Measurements from ENCODE around the gene ELP4.

Gene ELP4

GRCh38 chr11:31770011-31770700 lies 260.6 kb downstream of the ELP4 start:
- DNase-seq (ENCODE audit: insufficient read length, low spot score) (no peak), FAIRE-seq (no peak)
- TF ChIP-seq SPI1 (IDR thresholded peaks at IDR 0.05; ENCODE audit: low read depth, low read length) = no peak
- TF ChIP-seq POLR2AphosphoS5 (IDR thresholded peaks at IDR 0.05; ENCODE audit: low read depth, low read length) = no peak
- no peak for TF ChIP-seq POU2F2 (IDR thresholded peaks at IDR 0.05; ENCODE audit: low read depth, low read length)
- no peak for TF ChIP-seq PAX5 (IDR thresholded peaks at IDR 0.05; ENCODE audit: insufficient read depth, low read length, severe bottlenecking)
- no peak for TF ChIP-seq TAF1 (IDR thresholded peaks at IDR 0.05; ENCODE audit: low read depth, low read length)

- DNase-seq (ENCODE audit: insufficient read length, low spot score) = no peak
- TF ChIP-seq TAF1 (IDR thresholded peaks at IDR 0.05; ENCODE audit: low read depth, low read length) (no peak), POU2F2 (IDR thresholded peaks at IDR 0.05; ENCODE audit: low read depth, low read length) (no peak), PAX5 (IDR thresholded peaks at IDR 0.05; ENCODE audit: insufficient read depth, low read length, severe bottlenecking) (no peak), SPI1 (IDR thresholded peaks at IDR 0.05; ENCODE audit: low read depth, low read length) (no peak), POLR2A (IDR thresholded peaks at IDR 0.05; ENCODE audit: low read depth, low read length) (no peak), POLR2AphosphoS5 (IDR thresholded peaks at IDR 0.05; ENCODE audit: low read depth, low read length) (no peak)
- no peak for FAIRE-seq
Observed at GRCh38 chr11:31772412-31772811, 262.8 kb downstream of the ELP4 start.

GRCh38 chr11:31779374-31779791 lies 269.8 kb downstream of the ELP4 start:
- no peak for DNase-seq (ENCODE audit: insufficient read length, low spot score)
- no peak for TF ChIP-seq PAX5 (IDR thresholded peaks at IDR 0.05; ENCODE audit: insufficient read depth, low read length, severe bottlenecking)
- no peak for FAIRE-seq

GRCh38 chr11:31780078-31780477 lies 270.5 kb downstream of the ELP4 start:
- DNase-seq (ENCODE audit: insufficient read length, low spot score) (no peak), FAIRE-seq (no peak)
- no peak for TF ChIP-seq SPI1 (IDR thresholded peaks at IDR 0.05; ENCODE audit: low read depth, low read length)
- no peak for TF ChIP-seq POLR2AphosphoS5 (IDR thresholded peaks at IDR 0.05; ENCODE audit: low read depth, low read length)
- TF ChIP-seq PAX5 (IDR thresholded peaks at IDR 0.05; ENCODE audit: insufficient read depth, low read length, severe bottlenecking) = no peak
- no peak for TF ChIP-seq POLR2A (IDR thresholded peaks at IDR 0.05; ENCODE audit: low read depth, low read length)
- TF ChIP-seq TAF1 (IDR thresholded peaks at IDR 0.05; ENCODE audit: low read depth, low read length) = no peak
- TF ChIP-seq POU2F2 (IDR thresholded peaks at IDR 0.05; ENCODE audit: low read depth, low read length) = no peak

- no peak for FAIRE-seq
- DNase-seq (ENCODE audit: insufficient read length, low spot score) = no peak
Observed at GRCh38 chr11:31780480-31780971, 271.0 kb downstream of the ELP4 start.

GRCh38 chr11:31782257-31782656 lies 272.7 kb downstream of the ELP4 start:
- DNase-seq (ENCODE audit: insufficient read length, low spot score) = no peak
- no peak for TF ChIP-seq POLR2A (IDR thresholded peaks at IDR 0.05; ENCODE audit: low read depth, low read length)
- no peak for TF ChIP-seq POLR2AphosphoS5 (IDR thresholded peaks at IDR 0.05; ENCODE audit: low read depth, low read length)
- TF ChIP-seq POU2F2 (IDR thresholded peaks at IDR 0.05; ENCODE audit: low read depth, low read length) = no peak
- no peak for TF ChIP-seq TAF1 (IDR thresholded peaks at IDR 0.05; ENCODE audit: low read depth, low read length)
- no peak for TF ChIP-seq SPI1 (IDR thresholded peaks at IDR 0.05; ENCODE audit: low read depth, low read length)
- FAIRE-seq = no peak

More at GRCh38 chr11:31780480-31780971, 271.0 kb downstream of the ELP4 start:
- TF ChIP-seq TAF1 (IDR thresholded peaks at IDR 0.05; ENCODE audit: low read depth, low read length) (no peak), PAX5 (IDR thresholded peaks at IDR 0.05; ENCODE audit: insufficient read depth, low read length, severe bottlenecking) (no peak), POLR2AphosphoS5 (IDR thresholded peaks at IDR 0.05; ENCODE audit: low read depth, low read length) (no peak), SPI1 (IDR thresholded peaks at IDR 0.05; ENCODE audit: low read depth, low read length) (no peak), POU2F2 (IDR thresholded peaks at IDR 0.05; ENCODE audit: low read depth, low read length) (no peak), POLR2A (IDR thresholded peaks at IDR 0.05; ENCODE audit: low read depth, low read length) (no peak)

GRCh38 chr11:31783252-31783651 lies 273.7 kb downstream of the ELP4 start:
- no peak for TF ChIP-seq PAX5 (IDR thresholded peaks at IDR 0.05; ENCODE audit: insufficient read depth, low read length, severe bottlenecking)
- TF ChIP-seq POLR2AphosphoS5 (IDR thresholded peaks at IDR 0.05; ENCODE audit: low read depth, low read length) = no peak
- no peak for FAIRE-seq
- no peak for DNase-seq (ENCODE audit: insufficient read length, low spot score)

GRCh38 chr11:31784611-31785010 lies 275.0 kb downstream of the ELP4 start:
- TF ChIP-seq POLR2AphosphoS5 (IDR thresholded peaks at IDR 0.05; ENCODE audit: low read depth, low read length) = no peak
- no peak for TF ChIP-seq POLR2A (IDR thresholded peaks at IDR 0.05; ENCODE audit: low read depth, low read length)
- TF ChIP-seq SPI1 (IDR thresholded peaks at IDR 0.05; ENCODE audit: low read depth, low read length) = no peak
- no peak for TF ChIP-seq PAX5 (IDR thresholded peaks at IDR 0.05; ENCODE audit: insufficient read depth, low read length, severe bottlenecking)
- TF ChIP-seq POU2F2 (IDR thresholded peaks at IDR 0.05; ENCODE audit: low read depth, low read length) = no peak
- no peak for TF ChIP-seq TAF1 (IDR thresholded peaks at IDR 0.05; ENCODE audit: low read depth, low read length)
- FAIRE-seq = no peak

GRCh38 chr11:31786996-31787685 lies 277.6 kb downstream of the ELP4 start:
- TF ChIP-seq SPI1 (IDR thresholded peaks at IDR 0.05; ENCODE audit: low read depth, low read length) (no peak), TAF1 (IDR thresholded peaks at IDR 0.05; ENCODE audit: low read depth, low read length) (no peak), POLR2AphosphoS5 (IDR thresholded peaks at IDR 0.05; ENCODE audit: low read depth, low read length) (no peak)
- FAIRE-seq (no peak), DNase-seq (ENCODE audit: insufficient read length, low spot score) (no peak)

More at GRCh38 chr11:31784611-31785010, 275.0 kb downstream of the ELP4 start:
- no peak for DNase-seq (ENCODE audit: insufficient read length, low spot score)

- FAIRE-seq (no peak), DNase-seq (ENCODE audit: insufficient read length, low spot score) (no peak)
- no peak for TF ChIP-seq POLR2AphosphoS5 (IDR thresholded peaks at IDR 0.05; ENCODE audit: low read depth, low read length)
- no peak for TF ChIP-seq SPI1 (IDR thresholded peaks at IDR 0.05; ENCODE audit: low read depth, low read length)
- TF ChIP-seq POU2F2 (IDR thresholded peaks at IDR 0.05; ENCODE audit: low read depth, low read length) = no peak
- no peak for TF ChIP-seq POLR2A (IDR thresholded peaks at IDR 0.05; ENCODE audit: low read depth, low read length)
- TF ChIP-seq TAF1 (IDR thresholded peaks at IDR 0.05; ENCODE audit: low read depth, low read length) = no peak
- TF ChIP-seq PAX5 (IDR thresholded peaks at IDR 0.05; ENCODE audit: insufficient read depth, low read length, severe bottlenecking) = no peak
Observed at GRCh38 chr11:31788085-31788484, 278.5 kb downstream of the ELP4 start.
